M059J (cell line): Measurements from ENCODE around the gene ECI1. TPM values are rescaled to one million over a fixed set of nuclear protein-coding genes. Genes with fewer than 3 reads are reported as not detected.

Experiments used
- DNase-seq: peaks from one replicate; pipeline ENCODE4 v3.0.0-alpha.2; 2012; ENCODE audit warnings: low read depth
- total RNA-seq: library from RNA; depleted of rRNA; stranded (reverse); fragments of >200 nt; shearing (Covaris generic); gene quantifications from 2 replicates; pipeline ENCODE4 v1.2.3, GENCODE V29; 2014; rRNA removed

ECI1 gene
- total RNA-seq, 1 experiment from 2014 or later = 75.1 TPM

- no peak for DNase-seq
Observed at GRCh38 chr16:2196162-2196980, 55.0 kb downstream of the ECI1 start, which contains the start of gene CASKIN1. Gene CASKIN1, minus strand, starts transcription at chr16:2196605. Its CDS starts 173 bp downstream, at chr16:2196432.

- no peak for DNase-seq
Observed at GRCh38 chr16:2195322-2196161, 55.8 kb downstream of the ECI1 start.

- peak; percentile 51 for DNase-seq
Observed at GRCh38 chr16:2194852-2195321, 56.5 kb downstream of the ECI1 start.

GRCh38 chr16:2194166-2194834 is 57.1 kb downstream of the ECI1 start:
- peak; percentile 90 for DNase-seq

GRCh38 chr16:2191446-2191706 is 60.0 kb downstream of the ECI1 start:
- no peak for DNase-seq

GRCh38 chr16:2190659-2191445 is 60.5 kb downstream of the ECI1 start:
- DNase-seq = no peak

- DNase-seq = no peak
Observed at GRCh38 chr16:2190002-2190658, 61.3 kb downstream of the ECI1 start.

Other genes with a start within 250 kb of the ECI1 start
- 21.3 and 23.9 TPM in 2 replicates for gene ZNF598, start 241.8 kb downstream of the ECI1 start, total RNA-seq
- 0.12 TPM in 1 of 2 replicates, not detected in the other for gene NPW, start 231.8 kb downstream of the ECI1 start, total RNA-seq
- 143 and 175 TPM in 2 replicates for gene NHERF2, start 224.7 kb downstream of the ECI1 start, total RNA-seq
- gene NTHL1, start 203.8 kb downstream of the ECI1 start, total RNA-seq = 22.7 and 35.6 TPM in 2 replicates
- 29.7 and 31.2 TPM in 2 replicates for gene TSC2, start 203.6 kb downstream of the ECI1 start, total RNA-seq
- 12.9 and 56.0 TPM in 2 replicates for gene PKD1, start 115.7 kb downstream of the ECI1 start, total RNA-seq
- 2.1 and 3.8 TPM in 2 replicates for gene RAB26, start 103.0 kb downstream of the ECI1 start, total RNA-seq
- 69.0 and 92.8 TPM in 2 replicates for gene TRAF7, start 95.8 kb downstream of the ECI1 start, total RNA-seq
- not detected in 2 replicates for gene CASKIN1, start 55.0 kb downstream of the ECI1 start, total RNA-seq
- 18.9 and 26.5 TPM in 2 replicates for gene MLST8, start 46.1 kb downstream of the ECI1 start, total RNA-seq
- 0.10 and 0.89 TPM in 2 replicates for gene BRICD5, start 40.7 kb downstream of the ECI1 start, total RNA-seq
- gene PGP, start 36.7 kb downstream of the ECI1 start, total RNA-seq = 23.9 and 32.7 TPM in 2 replicates
- gene E4F1, start 28.0 kb downstream of the ECI1 start, total RNA-seq = 9.6 and 20.1 TPM in 2 replicates
- gene DNASE1L2, start 15.1 kb downstream of the ECI1 start, total RNA-seq = 0.64 TPM in 1 of 2 replicates, not detected in the other
- 164 and 181 TPM in 2 replicates for gene RNPS1, start 16.5 kb upstream of the ECI1 start, total RNA-seq
- gene ABCA3, start 89.1 kb upstream of the ECI1 start, total RNA-seq = 0.84 and 1.4 TPM in 2 replicates
- gene CCNF, start 177.9 kb upstream of the ECI1 start, total RNA-seq = 34.3 and 53.2 TPM in 2 replicates
- 22.6 and 22.8 TPM in 2 replicates for gene TEDC2, start 208.5 kb upstream of the ECI1 start, total RNA-seq
- gene NTN3, start 219.7 kb upstream of the ECI1 start, total RNA-seq = 0.44 TPM in 1 of 2 replicates, not detected in the other
- gene TBC1D24, start 223.5 kb upstream of the ECI1 start, total RNA-seq = 14.8 and 19.2 TPM in 2 replicates